Heart right ventricle (tissue), 16 donors: Measurements from ENCODE around the gene CLN3. TPM values are rescaled to one million over a fixed set of nuclear protein-coding genes. Genes with fewer than 3 reads are reported as not detected.

Experiments used
- ATAC-seq, 8 donors: fragments of 200-7000 bp; cut with Tn5 transposase; one replicate each; pipeline ENCODE4 v1.9.1; 2020; ENCODE audit warnings: mild to moderate bottlenecking in 8 of 8, moderate library complexity in 8 of 8, moderate number of reproducible peaks in 1 of 8
- DNase-seq, 2 donors: peaks; one replicate each; pipeline ENCODE4 v3.0.0-alpha.2; 2020
- H3K27ac ChIP-seq, 10 donors: fragments of 200-600 bp; sonication (generic) in 2 of 10; one replicate each; pipeline versions ENCODE4 v1.5.0 to v1.8.0; 2020 to 2022; ENCODE audit warnings: mild to moderate bottlenecking in 3 of 10
- H3K27me3 ChIP-seq, 7 donors: fragments of 200-600 bp; one replicate each; pipeline ENCODE4 v1.8.0; 2021 to 2022; ENCODE audit warnings: mild to moderate bottlenecking in 2 of 7
- H3K36me3 ChIP-seq, 9 donors: fragments of 200-600 bp; sonication (generic) in 1 of 9; one replicate each; pipeline versions ENCODE4 v1.5.0 to v1.8.0; 2020 to 2022; ENCODE audit warnings: mild to moderate bottlenecking in 2 of 9
- H3K4me1 ChIP-seq, 9 donors: fragments of 200-600 bp; sonication (generic) in 1 of 9; one replicate each; pipeline versions ENCODE4 v1.5.0 to v1.8.0; 2020 to 2022; ENCODE audit warnings: mild to moderate bottlenecking in 4 of 9
- H3K4me3 ChIP-seq, 10 donors: fragments of 200-600 bp; sonication (generic) in 2 of 10; one replicate each; pipeline versions ENCODE4 v1.5.0 to v1.8.0; 2020 to 2022; ENCODE audit warnings: mild to moderate bottlenecking in 7 of 10, moderate library complexity in 2 of 10
- H3K9me3 ChIP-seq, 11 donors: fragments of 200-600 bp in 10 of 11; sonication (generic) in 2 of 11; one replicate each; pipeline versions ENCODE4 v1.5.0 to v1.8.0; 2013 to 2022; ENCODE audit warnings: mild to moderate bottlenecking in 2 of 11, control low read depth in 1 of 11, moderate library complexity in 1 of 11
- WGBS, 2 donors: extraction: QIAGEN DNeasy Blood & Tissue Kit; methylation state at CpG; one replicate each; pipeline ENCODE4 v1.1.7; 2013; ENCODE audit warnings: inconsistent platforms in 1 of 2; 5-methylcytosine and 5-hydroxymethylcytosine counted together
- intact Hi-C, 10 donors: fragments of 100-400 bp; cut with DNase I; formaldehyde crosslinking; loops; one replicate each; pipeline versions ENCODE4 v1.11.1 to v1.14.2; 2022
- polyA plus RNA-seq, 2 donors: library from polyadenylated mRNA; stranded (reverse); fragments of 200-250 nt; gene quantifications; one replicate each; pipeline ENCODE4 v1.2.3, GENCODE V29; 2013
- total RNA-seq, 10 donors: library from RNA; stranded (reverse); fragmentation: NEBNext Ultra II Directional in 3 of 10; extraction: Animal tissue kit (Norgen Biotek cat#: 25700) in 3 of 10; gene quantifications; one replicate each; pipeline versions ENCODE4 v1.2.1 to v1.2.4, GENCODE V29; 2021 to 2023
- TF ChIP-seq, protein P1 (sequence below), 9 donors: fragments of 200-600 bp; sonication (generic) in 2 of 9; IDR thresholded peaks; one replicate each; pipeline versions ENCODE4 v1.5.0 to v1.8.0; 2021 to 2022; ENCODE audit warnings: antibody characterized with exemption in 9 of 9, mild to moderate bottlenecking in 5 of 9, moderate library complexity in 1 of 9
- donor health status: Arrhythmogenic right ventricular cardiomyopathy.
- donor health status: ischemic (EF 13 %, LVEDD 7.1; RV severe dilation, severe dysfunction).
- donor health status: healthy with polysubstance abuse.
- donor health status: DM: no; HTN: yes; CAD: no.
- donor health status: DM: no; HTN: no; CAD: no.
- donor health status: ischemic (EF 25% LVEDD 6.9; RV normal size, moderate dysfunction).
- donor health status: ischemic (EF 25% LVEDD 5.7; RV mildly dilated, moderate dysfunction).
- donor health status: healthy.
- donor health status: DM: yes; HTN: yes; CAD: no.
- donor health status: Ischemic cardiomyopathy.
- donor health status: ischemic (EF 35%, LVEDD 5.7; RV mildly dilated, moderate dysfunction).
- donor health status: nonischemic (EF 11% LVEDD 7.7; RV severe dilation, severe dysfunction).
- donor health status: DM: yes; HTN: yes; CAD: no.
- donor health status: PGD.
- donor health status: ischemic (EF 29% LVEDD 5.4; RV normal size, mild dysfunction).
- donor health status: nonischemic (EF 23%, LVEDD 6.1; RV moderate dilation, normal function).

Gene CLN3
- total and polyA plus RNA-seq, 12 donors: 6.5 to 21.2 (median 10.8) TPM

DNA sequence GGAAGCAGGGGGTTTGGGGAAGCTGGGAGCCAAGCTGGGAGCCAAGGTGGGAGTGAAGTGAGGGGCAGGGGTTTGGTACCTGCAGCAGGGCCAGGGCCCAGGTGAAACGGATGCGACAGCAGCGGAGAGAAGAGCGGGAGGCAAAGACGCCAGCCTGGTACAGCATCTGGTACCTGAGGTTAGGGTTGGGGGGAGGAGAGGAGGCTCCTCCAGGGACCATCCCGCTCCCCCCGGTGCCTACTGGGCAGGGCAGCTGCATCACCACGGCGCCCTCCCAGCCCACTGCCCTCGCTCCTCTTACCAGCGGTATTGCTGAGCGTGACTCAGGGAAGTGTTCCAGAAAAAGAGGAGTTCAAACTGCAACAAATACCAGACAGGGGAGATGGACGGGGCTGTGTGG lies 9.8 kb downstream of the CLN3 start:
- no peak for ATAC-seq
- TF ChIP-seq, protein P1, sequence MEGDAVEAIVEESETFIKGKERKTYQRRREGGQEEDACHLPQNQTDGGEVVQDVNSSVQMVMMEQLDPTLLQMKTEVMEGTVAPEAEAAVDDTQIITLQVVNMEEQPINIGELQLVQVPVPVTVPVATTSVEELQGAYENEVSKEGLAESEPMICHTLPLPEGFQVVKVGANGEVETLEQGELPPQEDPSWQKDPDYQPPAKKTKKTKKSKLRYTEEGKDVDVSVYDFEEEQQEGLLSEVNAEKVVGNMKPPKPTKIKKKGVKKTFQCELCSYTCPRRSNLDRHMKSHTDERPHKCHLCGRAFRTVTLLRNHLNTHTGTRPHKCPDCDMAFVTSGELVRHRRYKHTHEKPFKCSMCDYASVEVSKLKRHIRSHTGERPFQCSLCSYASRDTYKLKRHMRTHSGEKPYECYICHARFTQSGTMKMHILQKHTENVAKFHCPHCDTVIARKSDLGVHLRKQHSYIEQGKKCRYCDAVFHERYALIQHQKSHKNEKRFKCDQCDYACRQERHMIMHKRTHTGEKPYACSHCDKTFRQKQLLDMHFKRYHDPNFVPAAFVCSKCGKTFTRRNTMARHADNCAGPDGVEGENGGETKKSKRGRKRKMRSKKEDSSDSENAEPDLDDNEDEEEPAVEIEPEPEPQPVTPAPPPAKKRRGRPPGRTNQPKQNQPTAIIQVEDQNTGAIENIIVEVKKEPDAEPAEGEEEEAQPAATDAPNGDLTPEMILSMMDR (IDR thresholded peaks at IDR 0.05): no peak
- Histone ChIP-seq H3K27me3 (no peaks in the 10 kb centered on the region), H3K27ac (no peak overlapping the region), H3K9me3 (no peaks in the 10 kb centered on the region), H3K4me3 (no peak overlapping the region), H3K4me1 (no peaks in the 10 kb centered on the region), H3K36me3 (peaks cover 0 to 97% (median 33%) of the 10 kb centered on the region in 9 donors)
- 95 to 97% methylated on average over 13 of the region's 13 CpGs for WGBS, 2 donors
- DNase-seq: no peak
- intact Hi-C loops: loop anchor here in 1 of 10 donors (10.0 kb wide), 1 partner anchor 443 kb away; the partner anchor contains the start of gene RABEP2

DNA sequence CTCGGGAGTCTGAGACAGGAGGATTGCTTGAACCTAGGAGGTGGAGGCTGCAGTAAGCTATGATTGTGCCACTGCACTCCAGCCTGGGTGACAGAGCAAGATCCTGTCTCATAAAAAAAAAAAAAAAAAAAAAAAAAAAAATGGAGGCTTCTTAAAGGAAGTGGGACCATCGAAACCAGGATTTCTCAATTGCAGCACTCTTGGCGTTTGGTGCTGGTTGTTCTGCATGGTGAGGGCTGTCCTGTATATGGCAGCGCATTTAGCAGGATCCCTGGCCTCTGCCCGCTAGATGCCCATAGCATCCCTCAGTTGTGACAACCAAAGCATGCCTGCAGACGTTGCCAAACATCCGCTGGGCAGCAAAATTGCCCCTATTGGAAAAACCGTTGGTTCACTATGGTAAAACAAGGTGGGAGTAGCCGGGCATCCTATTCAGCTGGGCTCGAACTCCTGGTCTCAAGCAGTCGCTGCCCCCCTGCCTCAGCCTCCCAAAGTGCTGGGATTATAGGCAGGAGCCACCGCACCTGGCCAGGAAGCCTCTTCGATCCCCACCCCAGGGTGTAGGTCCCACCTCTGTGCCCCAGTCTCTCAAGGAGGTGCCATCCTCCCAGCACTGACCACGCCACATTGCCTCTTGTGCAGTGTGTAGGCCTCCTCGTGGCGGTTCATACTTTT lies 13.2 kb downstream of the CLN3 start:
- TF ChIP-seq, protein P1 (IDR thresholded peaks at IDR 0.05): no peak
- Histone ChIP-seq H3K27ac (no peak overlapping the region), H3K4me1 (no peaks in the 10 kb centered on the region), H3K36me3 (peaks cover 0 to 99% (median 41%) of the 10 kb centered on the region in 9 donors), H3K9me3 (no peaks in the 10 kb centered on the region), H3K27me3 (no peaks in the 10 kb centered on the region), H3K4me3 (no peak overlapping the region)
- ATAC-seq (no peak), DNase-seq (no peak)
- WGBS, 2 donors: 93 to 94% methylated on average over 16 of the region's 16 CpGs
- intact Hi-C loops: no loop called here

DNA sequence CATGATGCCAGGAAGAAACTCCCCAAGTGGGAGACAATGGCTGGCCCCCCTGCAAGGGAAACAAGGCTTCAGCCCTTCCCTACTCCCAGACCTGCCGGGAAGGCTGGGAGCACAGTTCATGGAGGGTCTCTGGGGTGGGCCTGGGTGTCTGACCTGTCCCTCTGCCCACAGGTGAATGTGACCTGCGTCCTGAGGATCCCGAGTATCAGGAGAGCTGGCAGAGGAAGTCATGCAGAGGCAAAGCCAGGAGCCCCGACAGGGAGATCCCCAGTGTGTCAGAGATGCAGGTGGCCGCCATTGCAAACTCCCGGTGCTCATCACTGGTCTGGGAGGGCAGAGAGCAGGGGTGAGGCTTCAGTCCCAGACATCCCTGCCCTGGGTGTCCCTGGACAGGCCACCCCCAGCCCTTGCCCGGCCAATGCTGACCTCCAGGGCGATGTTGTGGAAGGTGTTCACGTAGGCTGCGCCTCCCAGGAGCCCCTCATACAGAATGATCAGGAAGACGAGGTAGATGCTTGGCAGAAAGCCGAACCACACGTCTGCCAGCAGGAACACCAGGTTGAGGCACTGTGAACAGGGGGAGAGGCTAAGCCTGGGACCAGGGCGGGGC lies 14.5 kb downstream of the CLN3 start:
- no peak for ATAC-seq
- no peak for DNase-seq
- Histone ChIP-seq H3K9me3 (no peaks in the 10 kb centered on the region), H3K36me3 (peaks cover 0 to 92% (median 38%) of the 10 kb centered on the region in 9 donors), H3K27me3 (no peaks in the 10 kb centered on the region), H3K4me3 (no peak overlapping the region), H3K27ac (no peak overlapping the region), H3K4me1 (no peaks in the 10 kb centered on the region)
- intact Hi-C loops: no loop called here
- WGBS, 2 donors: 91 to 93% methylated on average over 14 of the region's 14 CpGs
- TF ChIP-seq, protein P1 (IDR thresholded peaks at IDR 0.05): no peak

DNA sequence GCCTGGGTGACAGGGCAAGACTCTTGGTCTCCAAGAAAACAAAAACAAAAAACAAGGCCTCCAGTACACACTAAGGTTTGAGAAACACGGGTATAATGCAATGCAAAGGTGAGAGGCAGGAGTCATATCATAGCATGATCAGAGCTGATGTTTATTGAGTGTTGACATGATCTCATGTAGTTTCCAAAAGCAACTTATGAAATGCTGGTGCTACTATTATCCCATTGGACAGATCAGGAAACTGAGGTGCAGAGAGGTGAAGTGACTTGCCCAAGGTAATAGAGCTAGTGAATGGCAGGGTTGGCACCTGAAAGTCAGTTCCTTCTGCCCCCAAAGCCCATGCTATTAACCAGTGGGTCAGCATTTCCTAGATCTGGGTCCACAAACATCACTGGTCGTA lies 16.7 kb downstream of the CLN3 start:
- ATAC-seq: no peak
- no peaks in the 10 kb centered on the region for H3K9me3 ChIP-seq
- no peak for DNase-seq
- no peaks in the 10 kb centered on the region for H3K4me1 ChIP-seq
- H3K4me3 ChIP-seq: no peak overlapping the region
- H3K27ac ChIP-seq: no peak overlapping the region
- intact Hi-C loops: no loop called here
- H3K36me3 ChIP-seq: peaks cover 0 to 78% (median 28%) of the 10 kb centered on the region in 9 donors
- TF ChIP-seq, protein P1 (IDR thresholded peaks at IDR 0.05): no peak
- no peaks in the 10 kb centered on the region for H3K27me3 ChIP-seq
- 93 to 97% methylated on average over 2 of the region's 2 CpGs for WGBS, 2 donors
